ENCODE data around the gene NR1D1.
A peak's percentile ranks its signal among the peaks of the same experiment; 100 is the strongest.
"Not testable (repeated sequence)": the region's sequence is repeated elsewhere in the genome, so short reads cannot be mapped to it uniquely, and the experiment has no call there.

The NR1D1 gene

GRCh38 chr17:40100419-40100668, at the start of gene NR1D1:
Gene NR1D1 (minus strand): TSS chr17:40100589. CDS start chr17:40100094, 495 bp downstream.
- DNase-seq (ENCODE audit: low read depth), result no peak

- DNase-seq (ENCODE audit: low read depth), result no peak
Observed at GRCh38 chr17:40148527-40148926, 48.1 kb upstream of the NR1D1 start.

- DNase-seq (ENCODE audit: low read depth), result no peak
Observed at GRCh38 chr17:40145476-40145875, 45.1 kb upstream of the NR1D1 start.

GRCh38 chr17:40143166-40143565, 42.8 kb upstream of the NR1D1 start:
- not testable (repeated sequence) for DNase-seq (ENCODE audit: low read depth)

GRCh38 chr17:40139566-40140058, 39.2 kb upstream of the NR1D1 start:
- DNase-seq (ENCODE audit: low read depth), result no peak

- DNase-seq (ENCODE audit: low read depth), result no peak
Observed at GRCh38 chr17:40135817-40136216, 35.4 kb upstream of the NR1D1 start.

- DNase-seq (ENCODE audit: low read depth), result no peak
Observed at GRCh38 chr17:40134184-40134583, 33.8 kb upstream of the NR1D1 start.

- DNase-seq (ENCODE audit: low read depth), result no peak
Observed at GRCh38 chr17:40130352-40131042, 30.1 kb upstream of the NR1D1 start.

- DNase-seq (ENCODE audit: low read depth), result no peak
Observed at GRCh38 chr17:40129498-40129897, 29.1 kb upstream of the NR1D1 start.

GRCh38 chr17:40124279-40125141, 24.1 kb upstream of the NR1D1 start:
- no peak for DNase-seq (ENCODE audit: low read depth)

GRCh38 chr17:40123811-40124114, 23.4 kb upstream of the NR1D1 start:
- DNase-seq (ENCODE audit: low read depth), result no peak

- no peak for DNase-seq (ENCODE audit: low read depth)
Observed at GRCh38 chr17:40122999-40123810, 22.8 kb upstream of the NR1D1 start.

- no peak for DNase-seq (ENCODE audit: low read depth)
Observed at GRCh38 chr17:40122136-40122998, 22.0 kb upstream of the NR1D1 start.

- DNase-seq (ENCODE audit: low read depth), result peak; percentile 67
Observed at GRCh38 chr17:40121181-40122135, 21.1 kb upstream of the NR1D1 start, which contains the start of gene MSL1. Gene MSL1 (plus strand): TSS chr17:40121971. CDS start chr17:40122613, 642 bp downstream.

- no peak for DNase-seq (ENCODE audit: low read depth)
Observed at GRCh38 chr17:40115101-40115436, 14.7 kb upstream of the NR1D1 start.

GRCh38 chr17:40113907-40114245, 13.5 kb upstream of the NR1D1 start:
- no peak for DNase-seq (ENCODE audit: low read depth)

- peak; percentile 91 for DNase-seq (ENCODE audit: low read depth)
Observed at GRCh38 chr17:40113110-40113906, 12.9 kb upstream of the NR1D1 start.

GRCh38 chr17:40112718-40113109, 12.3 kb upstream of the NR1D1 start:
- no peak for DNase-seq (ENCODE audit: low read depth)

GRCh38 chr17:40112191-40112711, 11.9 kb upstream of the NR1D1 start:
- no peak for DNase-seq (ENCODE audit: low read depth)
